A673 (cell line): ENCODE results near the gene MOSPD2. TPM values are rescaled to one million over a fixed set of nuclear protein-coding genes. Genes with fewer than 3 reads are reported as not detected.

Experiments used
- BruUV-seq: library from RNA; stranded (reverse); fragments of 400-500 nt; replicated peaks from 2 replicates; lab custom pipeline; 2021; lab: Mats Ljungman, UMichigan
- CTCF ChIA-PET: fragments of 300-600 bp; sonication (Branson Sonifier 250); formaldehyde crosslinking; loops from one replicate; lab custom pipeline; 2022; ENCODE audit warnings: antibody characterized with exemption; lab: Charles Lee
- POLR2A ChIA-PET: fragments of 300-600 bp; sonication (Branson Sonifier 250); formaldehyde crosslinking; loops from one replicate; lab custom pipeline; 2022; ENCODE audit warnings: antibody characterized with exemption; ENCODE audit not compliant: low non-redundant PET; lab: Charles Lee
- DNase-seq: peaks from one replicate; pipeline ENCODE4 v3.0.0-alpha.2; 2015; ENCODE audit warnings: low spot score
- H3K27ac ChIP-seq: fragments of 200-600 bp; sonication (generic); 2 replicates; pipeline ENCODE4 v1.5.1; 2016; ENCODE audit warnings: mixed run types, low read depth, mild to moderate bottlenecking, mixed read lengths, antibody characterized with exemption, low read length; ENCODE audit not compliant: poor library complexity, severe bottlenecking
- H3K27me3 ChIP-seq: fragments of 200-600 bp; sonication (generic); replicated peaks from 2 replicates; pipeline ENCODE4 v1.6.1; 2017; ENCODE audit warnings: mixed run types, low read depth, mild to moderate bottlenecking, mixed read lengths, antibody characterized with exemption, low read length; ENCODE audit not compliant: insufficient read depth, poor library complexity
- H3K36me3 ChIP-seq: fragments of 200-600 bp; sonication (generic); 2 replicates; pipeline ENCODE4 v1.6.1; 2016; ENCODE audit warnings: mixed run types, mild to moderate bottlenecking, mixed read lengths, antibody characterized with exemption, low read length; ENCODE audit not compliant: insufficient read depth, poor library complexity, severe bottlenecking
- H3K4me1 ChIP-seq: fragments of 200-600 bp; sonication (generic); 2 replicates; pipeline ENCODE4 v1.6.1; 2017; ENCODE audit warnings: mixed run types, mild to moderate bottlenecking, mixed read lengths, antibody characterized with exemption, low read length; ENCODE audit not compliant: insufficient read depth, poor library complexity, severe bottlenecking
- H3K4me3 ChIP-seq: fragments of 200-600 bp; sonication (generic); 2 replicates; pipeline ENCODE4 v1.5.1; 2016; ENCODE audit warnings: low read depth, mixed run types, mild to moderate bottlenecking, mixed read lengths, low read length; ENCODE audit not compliant: poor library complexity, severe bottlenecking
- H3K9me3 ChIP-seq: fragments of 200-600 bp; sonication (generic); 2 replicates; pipeline ENCODE4 v1.6.1; 2016; ENCODE audit warnings: mixed run types, low read depth, mild to moderate bottlenecking, mixed read lengths, antibody characterized with exemption, low read length; ENCODE audit not compliant: poor library complexity, severe bottlenecking
- EZH2 ChIP-seq: fragments of 200-600 bp; sonication (generic); IDR thresholded peaks from 2 replicates; pipeline ENCODE4 v1.6.1; 2017; ENCODE audit warnings: borderline replicate concordance, low read depth, mild to moderate bottlenecking, mixed read lengths, antibody characterized with exemption, low read length; ENCODE audit not compliant: poor library complexity, severe bottlenecking
- intact Hi-C: fragments of 100-400 bp; cut with micrococcal nuclease; formaldehyde crosslinking; loops from one replicate; pipeline ENCODE4 v1.10.0; 2022; ENCODE audit not compliant: unreplicated experiment
- total RNA-seq: library from RNA; stranded (reverse); gene quantifications from 2 replicates; pipeline ENCODE4 v1.2.3, GENCODE V29; 2021
- TF ChIP-seq, protein P1 (sequence below): fragments of 300-800, 200-600 bp; sonication (generic); conservative IDR thresholded peaks from 2 replicates; pipeline ENCODE4 v1.5.1; 2017; ENCODE audit warnings: low read depth, mild to moderate bottlenecking, antibody characterized with exemption, low read length, moderate library complexity, mixed read lengths

Gene MOSPD2
- total RNA-seq, 1 experiment from 2014 or later, result 11.5 TPM

DNA sequence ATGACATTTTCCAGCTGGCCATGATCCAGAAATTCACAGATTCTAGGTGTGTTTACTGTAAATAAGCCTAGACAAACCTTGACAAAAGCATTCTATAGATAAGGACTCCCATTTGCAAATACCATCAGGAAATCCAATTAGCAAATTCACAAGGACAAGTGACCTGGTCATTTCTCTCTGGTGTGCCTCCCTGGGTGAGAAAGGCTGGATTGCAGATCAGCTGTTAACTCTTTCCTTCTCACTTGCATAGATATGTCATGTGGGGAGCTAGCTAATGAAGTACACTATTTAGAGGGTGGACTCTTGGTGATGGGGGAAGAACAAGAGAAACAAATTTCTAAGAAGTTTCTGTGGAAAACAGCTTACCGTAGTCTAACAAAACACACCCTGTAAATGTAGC lies 58.9 kb downstream of the MOSPD2 start:
- no peaks in the 10 kb centered on the region for H3K4me1 ChIP-seq
- no peak overlapping the region for H3K4me3 ChIP-seq
- no peaks in the 10 kb centered on the region for H3K9me3 ChIP-seq
- ChIA-PET POLR2A (no interaction called here), CTCF (no interaction called here)
- intact Hi-C loops, result no loop called here
- no peak for DNase-seq
- TF ChIP-seq EZH2, result no peak
- TF ChIP-seq, protein P1, sequence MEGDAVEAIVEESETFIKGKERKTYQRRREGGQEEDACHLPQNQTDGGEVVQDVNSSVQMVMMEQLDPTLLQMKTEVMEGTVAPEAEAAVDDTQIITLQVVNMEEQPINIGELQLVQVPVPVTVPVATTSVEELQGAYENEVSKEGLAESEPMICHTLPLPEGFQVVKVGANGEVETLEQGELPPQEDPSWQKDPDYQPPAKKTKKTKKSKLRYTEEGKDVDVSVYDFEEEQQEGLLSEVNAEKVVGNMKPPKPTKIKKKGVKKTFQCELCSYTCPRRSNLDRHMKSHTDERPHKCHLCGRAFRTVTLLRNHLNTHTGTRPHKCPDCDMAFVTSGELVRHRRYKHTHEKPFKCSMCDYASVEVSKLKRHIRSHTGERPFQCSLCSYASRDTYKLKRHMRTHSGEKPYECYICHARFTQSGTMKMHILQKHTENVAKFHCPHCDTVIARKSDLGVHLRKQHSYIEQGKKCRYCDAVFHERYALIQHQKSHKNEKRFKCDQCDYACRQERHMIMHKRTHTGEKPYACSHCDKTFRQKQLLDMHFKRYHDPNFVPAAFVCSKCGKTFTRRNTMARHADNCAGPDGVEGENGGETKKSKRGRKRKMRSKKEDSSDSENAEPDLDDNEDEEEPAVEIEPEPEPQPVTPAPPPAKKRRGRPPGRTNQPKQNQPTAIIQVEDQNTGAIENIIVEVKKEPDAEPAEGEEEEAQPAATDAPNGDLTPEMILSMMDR, result no peak
- H3K27me3 ChIP-seq, result no peaks in the 10 kb centered on the region
- no peaks in the 10 kb centered on the region for H3K36me3 ChIP-seq
- H3K27ac ChIP-seq, result no peak overlapping the region
- no TSS peak for BruUV-seq

DNA sequence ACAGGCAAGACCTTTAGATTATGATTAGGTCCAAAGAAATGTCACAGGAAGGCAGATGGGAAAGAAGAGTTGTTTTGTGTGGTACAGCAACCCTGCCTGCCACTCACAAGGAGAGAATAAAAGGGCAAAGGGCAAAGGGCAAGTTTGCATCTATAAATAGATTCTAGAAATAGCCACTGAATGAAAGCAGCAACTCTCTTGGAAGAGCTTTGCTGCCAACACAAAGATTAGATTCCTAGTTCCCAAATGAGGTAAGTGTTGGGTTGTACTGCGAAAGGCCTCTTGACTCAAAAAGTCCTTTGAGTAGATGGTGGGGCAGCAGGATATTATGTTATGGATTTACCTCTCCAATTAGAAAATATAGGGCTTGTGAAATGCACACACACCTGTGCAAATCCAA lies 61.2 kb downstream of the MOSPD2 start:
- Histone ChIP-seq H3K36me3 (no peaks in the 10 kb centered on the region), H3K9me3 (no peaks in the 10 kb centered on the region), H3K4me1 (no peaks in the 10 kb centered on the region), H3K4me3 (no peak overlapping the region), H3K27me3 (no peaks in the 10 kb centered on the region), H3K27ac (no peak overlapping the region)
- POLR2A ChIA-PET, result no interaction called here
- intact Hi-C loops, result no loop called here
- TF ChIP-seq EZH2, result no peak
- TF ChIP-seq, protein P1, result no peak
- BruUV-seq, result no TSS peak
- CTCF ChIA-PET, result no interaction called here
- no peak for DNase-seq

DNA sequence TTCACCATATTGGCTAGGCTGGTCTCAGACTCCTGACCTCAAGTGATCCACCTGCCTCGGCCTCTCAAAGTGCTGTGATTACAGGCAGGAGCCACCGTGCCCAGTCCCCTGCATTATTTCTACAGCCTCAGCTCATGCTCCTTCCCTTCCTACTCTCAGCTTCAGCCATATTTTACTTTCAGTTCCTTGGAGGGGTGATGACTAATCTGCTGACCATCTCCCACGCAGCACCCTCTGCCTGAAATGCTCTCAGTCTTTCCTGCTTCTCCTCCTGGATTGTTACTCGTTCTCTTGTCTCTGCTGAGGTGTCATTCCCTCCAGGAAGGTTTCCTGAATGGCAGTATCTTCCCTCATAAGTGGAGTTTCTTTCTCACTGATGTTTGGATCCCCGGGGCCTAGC lies 63.3 kb downstream of the MOSPD2 start:
- TF ChIP-seq EZH2, result no peak
- TF ChIP-seq, protein P1, result no peak
- Histone ChIP-seq H3K27ac (no peak overlapping the region), H3K9me3 (no peaks in the 10 kb centered on the region), H3K4me3 (no peak overlapping the region), H3K36me3 (no peaks in the 10 kb centered on the region), H3K4me1 (no peaks in the 10 kb centered on the region), H3K27me3 (no peaks in the 10 kb centered on the region)
- intact Hi-C loops, result no loop called here
- DNase-seq, result peak; percentile 20
- POLR2A ChIA-PET, result no interaction called here
- BruUV-seq, result no TSS peak
- CTCF ChIA-PET, result no interaction called here
